Activated T-cell treated with anti-CD3 and anti-CD28 coated beads for 1 hour (primary cell): ENCODE data around the gene ITIH3.

Experiments
- DNase-seq: peaks from one replicate; pipeline ENCODE4 v3.0.0-alpha.2; 2020; ENCODE audit warnings: low read depth

Gene ITIH3

GRCh38 chr3:52793702-52794611 is 639 bp upstream of the ITIH3 start:
- DNase-seq, result no peak

GRCh38 chr3:52795298-52795900 is 803 bp downstream of the ITIH3 start:
- DNase-seq, result no peak

GRCh38 chr3:52796411-52796810 is 1.8 kb downstream of the ITIH3 start:
- DNase-seq, result no peak

- DNase-seq, result no peak
Observed at GRCh38 chr3:52798376-52798977, 3.9 kb downstream of the ITIH3 start.

GRCh38 chr3:52798978-52799476 is 4.4 kb downstream of the ITIH3 start:
- no peak for DNase-seq

- no peak for DNase-seq
Observed at GRCh38 chr3:52800079-52800478, 5.5 kb downstream of the ITIH3 start.

GRCh38 chr3:52801839-52802238 is 7.2 kb downstream of the ITIH3 start:
- no peak for DNase-seq

- no peak for DNase-seq
Observed at GRCh38 chr3:52805270-52806039, 10.9 kb downstream of the ITIH3 start.

GRCh38 chr3:52809149-52809548 is 14.6 kb downstream of the ITIH3 start:
- no peak for DNase-seq

GRCh38 chr3:52809662-52810377 is 15.2 kb downstream of the ITIH3 start:
- no peak for DNase-seq

GRCh38 chr3:52810923-52811322 is 16.3 kb downstream of the ITIH3 start:
- no peak for DNase-seq

- no peak for DNase-seq
Observed at GRCh38 chr3:52811452-52812011, 16.9 kb downstream of the ITIH3 start.

- no peak for DNase-seq
Observed at GRCh38 chr3:52813810-52814209, 19.2 kb downstream of the ITIH3 start.

GRCh38 chr3:52816199-52816598 is 21.6 kb downstream of the ITIH3 start:
- no peak for DNase-seq

- no peak for DNase-seq
Observed at GRCh38 chr3:52816654-52817053, 22.1 kb downstream of the ITIH3 start.

- DNase-seq, result no peak
Observed at GRCh38 chr3:52817221-52817620, 22.6 kb downstream of the ITIH3 start.

GRCh38 chr3:52817860-52818259 is 23.3 kb downstream of the ITIH3 start:
- DNase-seq, result no peak

- no peak for DNase-seq
Observed at GRCh38 chr3:52819936-52820335, 25.3 kb downstream of the ITIH3 start.

- no peak for DNase-seq
Observed at GRCh38 chr3:52820736-52821135, 26.1 kb downstream of the ITIH3 start.

- no peak for DNase-seq
Observed at GRCh38 chr3:52822363-52822762, 27.8 kb downstream of the ITIH3 start.

GRCh38 chr3:52824037-52824436 is 29.4 kb downstream of the ITIH3 start:
- no peak for DNase-seq
